ENCODE results near the gene GPRC5A. TPM values are rescaled to one million over a fixed set of nuclear protein-coding genes. Genes with fewer than 3 reads are reported as not detected.

The GPRC5A gene, protein sequence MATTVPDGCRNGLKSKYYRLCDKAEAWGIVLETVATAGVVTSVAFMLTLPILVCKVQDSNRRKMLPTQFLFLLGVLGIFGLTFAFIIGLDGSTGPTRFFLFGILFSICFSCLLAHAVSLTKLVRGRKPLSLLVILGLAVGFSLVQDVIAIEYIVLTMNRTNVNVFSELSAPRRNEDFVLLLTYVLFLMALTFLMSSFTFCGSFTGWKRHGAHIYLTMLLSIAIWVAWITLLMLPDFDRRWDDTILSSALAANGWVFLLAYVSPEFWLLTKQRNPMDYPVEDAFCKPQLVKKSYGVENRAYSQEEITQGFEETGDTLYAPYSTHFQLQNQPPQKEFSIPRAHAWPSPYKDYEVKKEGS
- total RNA-seq = 4.4 and 8.7 TPM in 2 replicates

DNA sequence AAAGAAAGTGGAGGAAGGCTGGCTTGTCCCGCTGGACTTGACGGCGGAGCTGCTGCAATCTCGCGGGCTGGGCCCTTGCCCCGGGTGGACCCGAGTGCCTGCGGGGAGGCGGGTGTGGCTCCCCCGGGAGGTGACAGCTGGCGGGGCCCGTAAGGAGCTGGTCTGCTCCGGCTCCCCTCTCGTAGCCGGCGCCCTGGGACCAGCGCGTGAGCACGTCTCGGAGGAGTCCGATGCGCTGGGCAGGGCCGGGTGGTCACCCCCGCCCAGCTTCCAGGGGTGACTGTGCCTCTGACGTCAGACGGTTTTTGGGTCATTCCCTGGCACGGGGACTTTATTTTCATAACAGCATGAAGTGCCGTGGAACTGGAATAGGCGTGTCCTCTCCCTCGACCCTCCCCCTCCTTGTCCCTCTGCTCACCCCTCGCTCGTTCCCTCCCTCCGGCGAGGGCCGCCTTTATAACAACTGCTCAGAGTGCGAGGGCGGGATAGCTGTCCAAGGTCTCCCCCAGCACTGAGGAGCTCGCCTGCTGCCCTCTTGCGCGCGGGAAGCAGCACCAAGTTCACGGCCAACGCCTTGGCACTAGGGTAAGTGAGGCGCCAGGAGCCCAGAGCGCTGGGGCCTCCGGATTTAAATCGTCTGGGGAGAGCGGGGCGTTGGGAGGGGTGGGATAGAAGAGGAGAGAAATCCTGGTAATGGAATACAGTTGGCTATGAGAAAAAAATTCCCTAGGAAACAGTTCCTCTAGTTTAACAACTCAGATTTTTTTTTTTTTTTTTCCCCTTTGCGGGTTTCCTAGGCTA lies at the start of gene GPRC5A:
Gene GPRC5A, plus strand, starts transcription at position 483 of the 801 bp plus-strand sequence. CDS start 16,688 bp downstream, outside the sequence.

DNA sequence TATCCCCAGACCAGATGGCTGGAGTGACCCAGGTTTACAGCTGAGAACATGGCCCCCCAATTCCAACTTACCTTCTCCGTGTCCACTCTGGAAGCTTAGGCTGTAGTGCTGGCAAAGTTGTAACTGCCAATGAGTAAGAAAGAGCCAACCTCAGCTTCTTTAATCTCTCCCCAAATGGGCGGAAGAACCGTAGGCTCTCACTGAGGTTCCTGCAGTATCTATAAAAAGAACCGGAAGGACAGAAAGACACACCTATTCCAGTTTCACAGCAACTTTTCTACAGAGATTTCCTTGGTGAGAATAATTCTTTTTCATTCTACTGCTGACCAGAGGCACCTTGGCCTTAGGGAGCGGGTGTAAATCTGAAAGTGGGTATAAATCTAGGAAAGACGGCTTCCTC lies 60.7 kb downstream of the GPRC5A start, which contains the start of gene GPRC5D:
Gene GPRC5D, minus strand, starts transcription at position 135 of the 400 bp plus-strand sequence. CDS start 1,786 bp downstream, outside the sequence.

Other genes starting within 250 kb of the GPRC5A start
- 0.12 and 0.40 TPM in 2 replicates for gene GPR19, start 195.4 kb upstream of the GPRC5A start, total RNA-seq
- 42.8 and 44.7 TPM in 2 replicates for gene CDKN1B, start 174.2 kb upstream of the GPRC5A start, total RNA-seq
- gene APOLD1, start 105.9 kb upstream of the GPRC5A start, total RNA-seq = 10.6 and 17.8 TPM in 2 replicates
- 46.0 and 47.2 TPM in 2 replicates for gene DDX47, start 78.2 kb upstream of the GPRC5A start, total RNA-seq
- 0.25 TPM in 1 of 2 replicates, not detected in the other for gene GPRC5D, start 60.6 kb downstream of the GPRC5A start, total RNA-seq
- gene HEBP1, start 108.7 kb downstream of the GPRC5A start, total RNA-seq = 9.8 and 14.5 TPM in 2 replicates
- 2.5 and 3.2 TPM in 2 replicates for gene FAM234B, start 152.8 kb downstream of the GPRC5A start, total RNA-seq
- gene GSG1, start 212.1 kb downstream of the GPRC5A start, total RNA-seq = 0.06 TPM in 1 of 2 replicates, not detected in the other

Data from aortic smooth muscle cell (primary cell).